HEK293 (cell line): ENCODE measurements around the gene INTS1.

Experiments used
- ZBTB20 ChIP-seq: fragments of 450-650 bp; formaldehyde crosslinking; IDR thresholded peaks from 2 replicates; pipeline ENCODE4 v1.5.1; 2016; ENCODE audit warnings: missing biosample characterization, missing genetic modification characterization
- ZNF202 ChIP-seq: fragments of 450-650 bp; formaldehyde crosslinking; IDR thresholded peaks from 2 replicates; pipeline ENCODE4 v1.5.1; 2016; ENCODE audit warnings: missing biosample characterization, missing genetic modification characterization, borderline replicate concordance
- ZNF529 ChIP-seq: fragments of 450-650 bp; formaldehyde crosslinking; IDR thresholded peaks from 2 replicates; pipeline ENCODE4 v1.5.1; 2017; ENCODE audit warnings: missing genetic modification characterization, missing biosample characterization; ENCODE audit not compliant: insufficient replicate concordance
- ZNF530 ChIP-seq: fragments of 450-650 bp; formaldehyde crosslinking; IDR thresholded peaks from 2 replicates; pipeline ENCODE4 v1.5.1; 2016; ENCODE audit warnings: low read depth, missing biosample characterization, missing genetic modification characterization
- ZNF558 ChIP-seq: fragments of 450-650 bp; formaldehyde crosslinking; IDR thresholded peaks from 2 replicates; pipeline ENCODE4 v1.5.1; 2016; ENCODE audit warnings: missing biosample characterization, missing genetic modification characterization
- ZNF670 ChIP-seq: fragments of 450-650 bp; formaldehyde crosslinking; IDR thresholded peaks from 2 replicates; pipeline ENCODE4 v1.5.1; 2016; ENCODE audit warnings: missing biosample characterization, missing genetic modification characterization, low read depth
- ZNF843 ChIP-seq: fragments of 450-650 bp; formaldehyde crosslinking; IDR thresholded peaks from 2 replicates; pipeline ENCODE4 v1.5.1; 2016; ENCODE audit warnings: missing biosample characterization, missing genetic modification characterization
- TF ChIP-seq, protein P1 (sequence below): fragments of 450-650 bp; formaldehyde crosslinking; optimal IDR thresholded peaks from 2 replicates; pipeline ENCODE3; 2016; ENCODE audit warnings: missing biosample characterization, mild to moderate bottlenecking, missing genetic modification characterization
- TF ChIP-seq, protein P2 (sequence below): fragments of 450-650 bp; formaldehyde crosslinking; IDR thresholded peaks from 2 replicates; pipeline ENCODE4 v1.5.1; 2016; ENCODE audit warnings: missing biosample characterization, missing genetic modification characterization
- TF ChIP-seq, protein P3 (sequence below): fragments of 450-650 bp; formaldehyde crosslinking; IDR thresholded peaks from 2 replicates; pipeline ENCODE4 v1.5.1; 2016; ENCODE audit warnings: missing biosample characterization, missing genetic modification characterization, low read depth

DNA sequence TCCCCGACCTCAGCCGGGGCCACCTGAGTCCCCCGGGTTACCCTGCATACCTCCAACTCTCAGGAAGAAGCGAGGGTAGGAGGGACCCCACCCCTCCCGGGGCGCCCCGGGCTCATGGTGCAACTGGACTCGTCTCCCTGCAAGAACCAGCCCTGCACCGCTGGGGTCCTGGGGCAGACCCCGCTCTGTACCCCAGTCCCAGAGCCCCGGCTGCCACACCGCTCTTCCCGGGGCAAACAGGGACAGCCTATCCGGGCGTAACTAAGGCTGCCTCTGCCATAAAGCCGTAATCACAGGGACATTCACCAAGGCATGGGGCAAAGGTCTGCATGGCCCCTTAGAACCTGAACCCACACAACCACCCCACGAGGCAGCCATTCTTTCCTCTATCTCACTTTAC is 19.7 kb upstream of the INTS1 start:
- TF ChIP-seq ZNF843 (tag by site-specific recombination) = no peak
- TF ChIP-seq ZNF529 (tag by site-specific recombination) = no peak
- no peak for TF ChIP-seq ZNF558 (tag by site-specific recombination)
- TF ChIP-seq, protein P1, sequence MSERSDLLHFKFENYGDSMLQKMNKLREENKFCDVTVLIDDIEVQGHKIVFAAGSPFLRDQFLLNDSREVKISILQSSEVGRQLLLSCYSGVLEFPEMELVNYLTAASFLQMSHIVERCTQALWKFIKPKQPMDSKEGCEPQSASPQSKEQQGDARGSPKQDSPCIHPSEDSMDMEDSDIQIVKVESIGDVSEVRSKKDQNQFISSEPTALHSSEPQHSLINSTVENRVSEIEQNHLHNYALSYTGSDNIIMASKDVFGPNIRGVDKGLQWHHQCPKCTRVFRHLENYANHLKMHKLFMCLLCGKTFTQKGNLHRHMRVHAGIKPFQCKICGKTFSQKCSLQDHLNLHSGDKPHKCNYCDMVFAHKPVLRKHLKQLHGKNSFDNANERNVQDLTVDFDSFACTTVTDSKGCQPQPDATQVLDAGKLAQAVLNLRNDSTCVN = no peak
- no peak for TF ChIP-seq ZNF530 (tag by site-specific recombination)
- TF ChIP-seq, protein P2, sequence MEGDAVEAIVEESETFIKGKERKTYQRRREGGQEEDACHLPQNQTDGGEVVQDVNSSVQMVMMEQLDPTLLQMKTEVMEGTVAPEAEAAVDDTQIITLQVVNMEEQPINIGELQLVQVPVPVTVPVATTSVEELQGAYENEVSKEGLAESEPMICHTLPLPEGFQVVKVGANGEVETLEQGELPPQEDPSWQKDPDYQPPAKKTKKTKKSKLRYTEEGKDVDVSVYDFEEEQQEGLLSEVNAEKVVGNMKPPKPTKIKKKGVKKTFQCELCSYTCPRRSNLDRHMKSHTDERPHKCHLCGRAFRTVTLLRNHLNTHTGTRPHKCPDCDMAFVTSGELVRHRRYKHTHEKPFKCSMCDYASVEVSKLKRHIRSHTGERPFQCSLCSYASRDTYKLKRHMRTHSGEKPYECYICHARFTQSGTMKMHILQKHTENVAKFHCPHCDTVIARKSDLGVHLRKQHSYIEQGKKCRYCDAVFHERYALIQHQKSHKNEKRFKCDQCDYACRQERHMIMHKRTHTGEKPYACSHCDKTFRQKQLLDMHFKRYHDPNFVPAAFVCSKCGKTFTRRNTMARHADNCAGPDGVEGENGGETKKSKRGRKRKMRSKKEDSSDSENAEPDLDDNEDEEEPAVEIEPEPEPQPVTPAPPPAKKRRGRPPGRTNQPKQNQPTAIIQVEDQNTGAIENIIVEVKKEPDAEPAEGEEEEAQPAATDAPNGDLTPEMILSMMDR (tag by site-specific recombination) = no peak
- no peak for TF ChIP-seq ZBTB20 (tag by site-specific recombination)
- TF ChIP-seq ZNF670 = no peak
- TF ChIP-seq, protein P3, sequence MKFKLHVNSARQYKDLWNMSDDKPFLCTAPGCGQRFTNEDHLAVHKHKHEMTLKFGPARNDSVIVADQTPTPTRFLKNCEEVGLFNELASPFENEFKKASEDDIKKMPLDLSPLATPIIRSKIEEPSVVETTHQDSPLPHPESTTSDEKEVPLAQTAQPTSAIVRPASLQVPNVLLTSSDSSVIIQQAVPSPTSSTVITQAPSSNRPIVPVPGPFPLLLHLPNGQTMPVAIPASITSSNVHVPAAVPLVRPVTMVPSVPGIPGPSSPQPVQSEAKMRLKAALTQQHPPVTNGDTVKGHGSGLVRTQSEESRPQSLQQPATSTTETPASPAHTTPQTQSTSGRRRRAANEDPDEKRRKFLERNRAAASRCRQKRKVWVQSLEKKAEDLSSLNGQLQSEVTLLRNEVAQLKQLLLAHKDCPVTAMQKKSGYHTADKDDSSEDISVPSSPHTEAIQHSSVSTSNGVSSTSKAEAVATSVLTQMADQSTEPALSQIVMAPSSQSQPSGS (tag by site-specific recombination) = no peak
- TF ChIP-seq ZNF202 = no peak
